CMK (cell line): ENCODE measurements around the gene PMF1.
"Not testable (repeated sequence)": the region's sequence is repeated elsewhere in the genome, so short reads cannot be mapped to it uniquely, and the experiment has no call there.

Experiments used
- DNase-seq: peaks from one replicate; pipeline ENCODE4 v3.0.0-alpha.2; 2010; ENCODE audit warnings: low read depth

Gene PMF1

DNA sequence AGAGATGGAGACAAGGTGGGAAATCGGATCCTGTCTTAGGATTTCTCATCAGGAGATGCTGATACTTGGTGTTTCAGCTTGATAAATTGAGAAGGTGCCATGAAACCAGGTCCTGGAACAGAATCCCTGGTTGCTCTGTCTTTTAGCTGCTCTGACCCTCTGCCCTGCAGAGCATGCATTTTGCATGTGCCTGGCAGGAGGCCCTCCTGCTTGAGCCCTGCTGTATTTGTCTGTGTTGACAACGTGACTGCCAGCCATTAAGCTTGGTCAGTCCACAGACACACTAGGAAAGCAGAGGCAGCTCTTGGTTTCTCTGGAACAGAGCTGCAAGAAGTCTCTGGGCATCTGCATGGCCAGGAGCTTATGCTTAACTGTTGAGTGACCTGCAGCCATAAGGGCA lies 16.4 kb upstream of the PMF1 start:
- no peak for DNase-seq

DNA sequence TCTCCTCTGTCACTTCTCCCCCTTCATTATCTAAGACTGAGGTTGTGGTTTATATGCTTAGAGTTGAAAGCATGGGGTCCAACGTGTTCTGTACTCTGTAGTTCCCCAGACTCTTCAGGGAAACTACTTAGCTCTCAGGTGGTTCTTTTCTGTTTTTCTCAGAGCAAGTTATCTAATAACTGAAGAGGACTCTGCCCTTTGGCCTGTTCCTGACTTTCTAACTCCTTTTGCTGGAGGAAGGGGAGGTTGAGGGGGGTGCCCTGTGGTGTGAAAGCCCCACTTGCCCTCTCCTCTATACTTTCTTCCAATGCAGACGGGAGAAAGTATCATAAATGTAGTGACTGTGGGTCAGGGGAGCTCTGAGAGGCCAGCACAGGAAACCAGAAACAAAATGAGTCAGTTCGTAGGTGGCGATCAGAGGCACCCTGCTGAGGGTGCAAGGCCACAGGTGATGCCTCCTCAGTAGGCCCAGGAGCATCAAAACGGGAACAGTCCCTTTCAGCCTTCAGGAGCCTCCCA lies 13.9 kb upstream of the PMF1 start:
- no peak for DNase-seq

DNA sequence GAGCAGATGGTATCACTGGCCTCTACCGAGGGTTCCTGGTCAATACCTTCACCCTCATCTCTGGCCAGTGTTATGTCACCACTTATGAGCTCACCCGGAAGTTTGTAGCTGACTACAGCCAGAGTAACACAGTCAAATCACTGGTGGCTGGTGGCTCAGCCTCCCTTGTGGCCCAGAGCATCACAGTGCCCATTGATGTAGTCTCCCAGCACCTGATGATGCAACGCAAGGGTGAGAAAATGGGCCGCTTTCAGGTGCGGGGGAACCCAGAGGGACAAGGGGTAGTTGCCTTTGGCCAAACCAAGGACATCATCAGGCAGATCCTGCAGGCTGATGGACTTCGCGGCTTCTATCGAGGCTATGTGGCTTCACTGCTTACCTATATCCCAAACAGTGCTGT lies 12.8 kb upstream of the PMF1 start:
- no peak for DNase-seq

DNA sequence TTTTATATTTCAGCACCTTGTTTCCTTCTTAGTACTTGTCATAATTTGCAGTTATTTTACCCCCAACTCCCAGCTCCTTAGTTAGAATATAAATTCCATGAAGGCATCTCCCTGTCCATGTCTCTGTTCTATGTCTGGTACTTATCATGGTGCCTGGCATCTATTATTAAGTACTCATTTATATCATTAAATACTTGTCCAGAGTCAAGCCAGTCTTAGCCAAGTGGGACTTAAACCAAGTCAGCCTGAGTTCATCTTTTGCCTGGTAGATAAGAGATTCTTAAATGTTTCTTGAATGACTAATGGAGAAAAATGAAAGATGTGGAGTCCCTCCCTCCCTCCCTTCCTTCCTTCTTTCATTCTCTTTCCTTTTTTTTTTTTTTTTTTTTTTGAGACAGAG lies 9.5 kb upstream of the PMF1 start:
- no peak for DNase-seq

DNA sequence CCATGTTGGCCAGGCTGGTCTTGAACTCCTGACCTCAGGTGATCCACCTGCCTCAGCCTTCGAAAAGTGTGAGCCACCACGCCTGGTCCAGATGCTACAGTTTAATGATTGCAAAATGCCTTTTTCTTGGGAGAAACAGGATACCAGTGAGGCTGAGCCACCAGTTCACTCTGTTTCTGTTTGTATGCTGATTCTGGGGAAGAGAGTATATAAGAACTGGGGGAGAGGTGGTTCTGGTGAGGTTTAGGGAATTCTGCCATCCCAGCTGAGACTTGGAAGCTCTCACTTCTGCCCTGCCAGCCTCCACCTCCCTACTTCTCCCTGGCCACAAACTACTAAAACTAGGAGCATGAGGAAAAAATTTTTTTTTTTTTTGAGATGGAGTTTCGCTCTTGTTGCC lies 8.1 kb upstream of the PMF1 start:
- no peak for DNase-seq

DNA sequence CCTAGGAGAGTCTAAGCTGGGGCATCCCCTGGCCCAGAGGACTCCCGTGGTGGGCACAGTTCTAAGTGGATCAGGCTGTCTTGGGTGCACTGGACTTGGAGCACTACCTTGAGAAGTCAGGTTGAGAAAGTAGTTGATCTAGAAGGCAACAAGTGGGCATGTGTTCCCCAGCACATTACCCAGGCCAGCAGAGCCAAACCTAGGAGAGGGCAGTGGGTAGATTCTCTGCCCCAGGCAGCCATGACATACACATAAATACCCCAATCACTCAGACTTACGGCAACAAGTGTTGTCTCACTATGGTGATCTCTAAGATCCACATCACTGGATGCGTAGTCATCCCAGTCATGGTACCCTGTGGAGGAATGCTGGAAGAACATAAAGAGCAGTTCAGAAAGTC lies 1.6 kb upstream of the PMF1 start:
- DNase-seq, result no peak

DNA sequence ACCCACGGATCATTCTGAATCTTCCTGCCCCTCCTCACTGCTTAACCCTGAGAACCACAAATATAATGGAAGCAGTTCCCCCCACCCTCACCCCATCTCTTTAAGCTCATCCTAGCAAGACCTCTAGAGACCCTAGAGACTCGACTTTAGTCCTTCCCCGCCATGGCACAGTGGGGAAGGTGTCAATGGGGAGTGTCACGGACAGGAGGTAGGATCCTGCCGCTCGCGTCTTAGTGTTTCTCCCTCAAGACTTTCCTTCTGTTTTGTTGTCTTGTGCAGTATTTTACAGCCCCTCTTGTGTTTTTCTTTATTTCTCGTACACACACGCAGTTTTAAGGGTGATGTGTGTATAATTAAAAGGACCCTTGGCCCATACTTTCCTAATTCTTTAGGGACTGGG lies 677 bp upstream of the PMF1 start:
- no peak for DNase-seq

DNA sequence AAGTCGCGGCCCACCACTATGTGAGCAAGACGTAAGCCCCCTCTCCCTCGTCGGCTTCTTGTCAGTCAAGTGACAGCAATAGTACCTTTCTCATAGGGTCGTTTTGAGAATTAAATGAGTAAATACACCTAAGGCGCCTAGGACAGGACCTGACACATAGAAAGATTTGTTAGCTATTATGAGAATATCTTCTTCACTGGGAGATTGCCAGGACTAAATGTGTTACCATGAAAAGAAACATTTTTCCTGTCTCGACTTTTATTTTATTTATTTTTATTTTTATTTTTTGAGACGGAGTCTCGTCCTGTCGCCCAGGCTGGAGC lies 798 bp downstream of the PMF1 start:
- DNase-seq, result no peak

DNA sequence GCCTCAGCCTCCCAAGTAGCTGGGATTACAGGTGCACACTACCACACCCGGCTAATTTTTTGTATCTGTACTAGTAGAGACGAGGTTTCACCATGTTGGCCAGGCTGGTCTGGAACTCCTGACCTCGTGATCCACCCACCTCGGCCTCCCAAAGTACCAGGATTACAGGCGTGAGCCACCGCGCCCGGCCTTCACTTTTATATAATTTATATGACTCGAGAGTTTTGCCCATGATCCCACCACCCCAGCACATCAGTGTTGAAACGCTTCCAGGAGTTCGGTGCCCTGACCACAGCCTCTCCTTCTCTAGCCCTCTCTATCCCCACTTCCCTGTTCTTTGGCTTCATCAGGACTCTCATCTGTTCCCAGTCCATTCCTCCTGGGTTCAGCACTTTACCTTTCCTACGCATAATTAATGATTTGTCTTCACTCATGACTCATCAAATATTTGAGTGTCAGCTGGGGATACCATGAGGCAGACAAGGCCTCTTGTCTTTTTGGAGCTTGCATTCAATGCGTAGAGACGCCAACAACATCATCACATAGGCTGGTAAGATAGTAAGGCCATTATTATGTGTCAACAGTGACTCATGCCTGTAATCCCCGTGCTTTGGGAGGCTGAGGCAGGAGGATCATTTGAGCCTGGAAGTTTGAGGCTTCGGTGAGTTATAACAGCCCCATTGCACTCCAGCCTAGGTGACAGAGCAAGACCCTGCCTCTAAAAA lies 1.4 kb downstream of the PMF1 start:
- DNase-seq, result no peak

DNA sequence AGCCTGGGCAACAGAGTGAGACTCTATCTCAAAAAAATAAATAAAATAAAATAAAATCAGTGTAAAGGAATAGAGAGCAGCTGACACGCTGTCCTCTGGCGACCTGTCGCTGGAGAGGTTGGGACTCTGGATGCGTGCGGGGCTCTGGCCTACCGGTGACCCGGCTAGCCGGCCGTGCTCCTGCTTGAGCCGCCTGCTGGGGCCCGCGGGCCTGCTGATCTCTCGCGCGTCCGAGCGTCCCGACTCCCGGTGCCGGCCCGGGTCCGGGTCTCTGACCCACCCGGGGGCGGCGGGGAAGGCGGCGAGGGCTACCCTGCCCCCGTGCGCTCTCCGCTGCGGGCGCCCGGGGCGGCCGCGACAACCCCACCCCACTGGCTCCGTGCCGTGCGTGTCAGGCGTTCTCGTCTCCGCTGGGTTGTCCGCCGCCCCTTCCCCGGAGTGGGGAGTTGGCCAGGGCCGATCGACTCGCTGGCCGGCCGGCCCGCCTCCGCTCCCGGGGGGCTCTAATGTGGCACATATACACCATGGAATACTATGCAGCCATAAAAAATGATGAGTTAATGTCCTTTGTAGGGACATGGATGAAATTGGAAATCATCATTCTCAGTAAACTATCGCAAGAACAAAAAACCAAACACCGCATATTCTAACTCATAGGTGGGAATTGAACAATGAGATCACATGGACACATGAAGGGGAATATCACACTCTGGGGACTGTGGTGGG lies 3.7 kb downstream of the PMF1 start:
- DNase-seq, result not testable (repeated sequence)

DNA sequence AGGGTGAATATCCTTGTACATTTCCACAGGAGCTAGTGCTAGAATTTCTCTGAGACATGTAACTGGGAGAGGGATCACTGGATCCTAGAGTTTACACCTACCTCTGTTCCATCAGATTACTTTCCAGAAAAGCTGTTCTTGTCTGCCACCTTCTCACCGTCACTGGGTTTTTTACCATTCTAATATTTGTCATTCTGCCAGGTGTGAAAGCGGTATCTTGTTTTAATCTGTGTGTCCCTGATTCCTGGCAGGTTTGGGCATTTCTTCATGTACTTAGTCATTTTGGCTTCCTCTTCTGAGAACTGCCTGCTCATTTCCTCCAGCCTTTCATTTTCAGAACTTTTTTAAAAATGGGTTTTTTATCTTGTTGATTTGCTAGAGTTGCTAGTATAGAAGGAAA lies 5.1 kb downstream of the PMF1 start:
- DNase-seq, result no peak

DNA sequence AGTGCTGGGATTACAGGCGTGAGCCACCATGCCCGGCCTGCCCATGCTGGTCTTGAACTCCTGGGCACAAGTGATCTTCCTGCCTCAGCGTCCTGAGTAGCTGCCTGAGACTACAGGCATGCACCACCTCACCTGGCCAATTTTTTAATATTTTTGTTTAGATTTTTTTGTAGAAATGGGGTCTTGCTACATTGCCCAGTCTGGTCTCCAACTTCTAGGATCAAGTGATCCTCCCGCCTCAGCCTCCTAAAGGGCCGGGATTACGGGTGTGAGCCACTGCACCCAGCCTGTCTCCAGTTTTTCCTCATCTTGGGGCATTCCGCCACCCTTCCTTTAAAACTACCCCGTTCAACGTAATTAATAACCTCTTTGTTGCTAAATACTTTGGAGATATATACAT lies 7.4 kb downstream of the PMF1 start:
- DNase-seq, result no peak

DNA sequence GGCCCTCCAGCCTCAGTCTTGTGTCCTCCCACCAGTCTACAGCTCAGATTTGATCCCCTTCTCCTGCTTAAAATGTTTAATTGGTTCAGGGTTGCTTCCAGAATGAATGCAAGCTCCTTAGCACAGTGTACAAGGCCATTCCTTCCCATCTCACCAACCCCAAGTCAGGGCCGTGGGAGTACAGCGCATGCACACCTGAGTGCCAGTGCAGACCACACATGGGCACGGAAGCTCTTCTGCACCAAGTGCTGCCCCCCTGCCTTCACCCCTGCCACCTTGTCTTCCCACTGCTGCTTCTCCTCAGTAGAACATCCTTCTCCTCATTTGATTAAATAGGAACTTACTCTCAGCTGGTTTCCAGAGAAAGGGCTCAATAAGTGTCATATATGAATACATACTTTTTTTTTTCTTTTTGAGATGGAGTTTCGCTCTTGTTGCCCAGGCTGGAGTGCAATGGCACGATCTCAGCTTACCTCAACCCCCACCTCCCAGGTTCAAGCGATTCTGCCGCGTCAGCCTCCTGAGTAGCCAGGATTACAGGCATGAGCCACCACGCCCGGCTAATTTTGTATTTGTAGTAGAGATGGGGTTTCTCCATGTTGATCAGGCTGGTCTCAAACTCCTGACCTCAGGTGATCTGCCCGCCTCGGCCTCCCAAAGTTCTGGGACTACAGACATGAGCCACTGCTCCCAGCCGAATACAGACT lies 9.3 kb downstream of the PMF1 start:
- no peak for DNase-seq

DNA sequence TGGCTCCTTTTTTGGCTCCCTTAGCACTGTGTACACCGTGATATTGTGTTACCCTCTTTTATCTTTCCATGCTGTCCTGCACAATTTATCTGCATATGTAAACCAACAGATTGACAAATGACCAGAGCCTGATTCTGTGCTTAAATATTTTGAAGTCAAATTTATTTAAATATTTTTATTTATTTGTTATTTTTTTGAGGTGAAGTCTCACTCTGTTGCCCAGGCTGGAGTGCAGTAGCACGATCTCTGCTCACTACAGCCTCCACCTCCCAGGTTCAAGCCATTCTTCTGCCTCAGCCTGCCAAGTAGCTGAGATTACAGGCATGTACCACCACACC lies 12.8 kb downstream of the PMF1 start:
- no peak for DNase-seq

DNA sequence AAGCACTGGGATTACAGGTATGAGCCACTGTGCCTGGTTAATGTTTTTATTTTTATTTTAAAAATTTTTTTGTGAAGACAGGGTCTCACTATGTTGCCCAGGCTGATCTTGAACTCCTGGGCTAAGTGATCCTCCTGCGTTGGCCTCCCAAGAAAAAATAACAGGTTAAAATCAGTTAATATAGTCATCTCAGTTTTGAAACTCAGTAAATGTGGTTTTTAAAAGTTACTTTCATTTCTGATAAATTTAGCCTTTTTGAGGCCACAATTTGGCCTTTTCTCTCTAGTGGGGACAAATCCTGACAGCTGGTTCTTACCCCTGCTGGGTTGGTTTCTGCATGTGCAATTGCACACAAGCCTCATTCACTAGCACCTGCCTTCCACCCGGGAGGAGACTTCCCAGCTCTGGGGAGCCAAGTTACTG lies 13.3 kb downstream of the PMF1 start:
- no peak for DNase-seq

DNA sequence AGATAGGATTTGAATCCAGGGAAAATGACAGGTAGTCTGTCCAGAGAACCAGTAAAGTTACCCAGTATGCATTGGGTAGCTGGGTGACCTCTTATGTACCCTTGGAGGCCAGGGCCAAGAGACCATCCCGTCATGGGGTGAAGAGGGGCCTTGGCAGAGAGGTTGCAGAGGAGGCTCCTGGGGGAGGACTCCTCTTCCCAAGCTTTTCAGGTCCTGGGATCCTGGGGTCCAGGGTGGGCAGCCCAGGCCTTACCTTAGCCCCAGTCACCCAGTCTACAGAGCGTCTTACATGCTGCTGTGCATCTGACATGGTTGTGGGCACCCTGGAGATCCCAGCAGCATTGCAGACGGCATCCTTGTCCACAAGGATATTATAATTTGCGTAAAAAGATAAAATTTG lies 14.0 kb downstream of the PMF1 start:
- no peak for DNase-seq

DNA sequence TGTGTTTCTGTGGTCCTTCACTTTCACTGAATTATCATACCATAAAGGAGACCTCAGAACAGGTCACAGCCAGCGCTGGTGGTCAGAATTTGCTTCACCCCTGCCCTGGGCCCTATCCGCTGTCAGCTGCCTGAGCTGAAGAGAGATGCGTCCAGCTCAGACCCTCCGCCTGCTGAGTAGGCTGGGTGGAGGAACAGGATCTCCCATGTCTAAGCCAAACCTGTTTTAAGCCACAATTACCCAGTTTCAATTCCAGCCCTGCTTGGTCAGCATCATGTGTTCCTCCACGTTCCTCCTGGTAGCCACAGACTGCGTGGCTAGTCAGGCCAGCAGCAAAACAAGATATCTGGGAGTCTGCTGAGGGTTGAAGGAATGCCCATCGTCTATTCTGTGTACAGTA lies 15.7 kb downstream of the PMF1 start:
- no peak for DNase-seq

DNA sequence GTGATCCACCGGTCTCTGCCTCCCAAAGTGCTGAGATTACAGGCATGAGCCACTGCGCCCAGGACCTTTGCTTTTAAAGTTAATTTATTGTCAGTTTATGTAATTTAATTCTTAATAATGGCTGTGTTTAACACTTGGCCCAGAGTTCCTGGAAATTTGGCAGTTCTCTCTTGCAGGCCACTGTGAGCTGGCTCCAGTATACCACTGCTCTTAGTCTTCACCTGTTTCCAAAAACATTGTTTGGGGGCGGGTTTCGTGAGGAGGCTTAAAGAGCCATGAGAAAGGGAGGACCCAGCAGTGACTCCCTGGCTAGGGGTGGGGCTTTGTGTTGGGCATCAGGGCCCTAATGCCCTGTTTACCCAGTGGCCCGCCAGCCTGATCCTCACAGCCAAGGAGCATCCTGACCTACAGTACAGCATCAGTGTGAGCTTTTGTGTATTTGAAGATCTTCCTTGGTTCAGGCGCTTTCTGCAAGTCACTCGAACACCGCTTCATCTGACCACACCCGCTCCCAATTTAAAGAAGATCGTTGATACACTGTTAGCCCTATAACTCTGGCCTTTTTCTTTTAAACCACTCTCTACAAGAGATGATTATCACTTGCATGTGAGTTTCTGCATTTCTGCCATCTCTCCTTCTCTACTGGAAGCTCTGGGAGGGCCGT lies 17.1 kb downstream of the PMF1 start:
- DNase-seq, result no peak

DNA sequence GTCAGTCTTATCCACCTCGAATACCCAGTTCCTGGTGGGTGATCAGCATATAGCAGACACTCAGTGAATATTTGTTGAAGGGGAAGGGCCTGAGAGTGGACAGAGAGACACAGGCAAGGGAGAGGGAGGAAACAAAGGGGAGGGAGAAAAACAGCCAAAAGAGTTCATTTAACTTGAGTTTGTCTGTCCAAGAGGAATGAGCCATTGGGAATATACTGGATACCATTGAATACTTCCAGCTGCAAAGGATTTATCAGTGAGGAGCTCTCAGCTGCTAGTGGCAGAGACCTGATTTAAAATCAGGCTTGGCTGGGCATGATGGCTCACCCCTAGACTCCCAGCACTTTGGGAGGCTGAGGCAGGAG lies 17.6 kb downstream of the PMF1 start:
- no peak for DNase-seq

DNA sequence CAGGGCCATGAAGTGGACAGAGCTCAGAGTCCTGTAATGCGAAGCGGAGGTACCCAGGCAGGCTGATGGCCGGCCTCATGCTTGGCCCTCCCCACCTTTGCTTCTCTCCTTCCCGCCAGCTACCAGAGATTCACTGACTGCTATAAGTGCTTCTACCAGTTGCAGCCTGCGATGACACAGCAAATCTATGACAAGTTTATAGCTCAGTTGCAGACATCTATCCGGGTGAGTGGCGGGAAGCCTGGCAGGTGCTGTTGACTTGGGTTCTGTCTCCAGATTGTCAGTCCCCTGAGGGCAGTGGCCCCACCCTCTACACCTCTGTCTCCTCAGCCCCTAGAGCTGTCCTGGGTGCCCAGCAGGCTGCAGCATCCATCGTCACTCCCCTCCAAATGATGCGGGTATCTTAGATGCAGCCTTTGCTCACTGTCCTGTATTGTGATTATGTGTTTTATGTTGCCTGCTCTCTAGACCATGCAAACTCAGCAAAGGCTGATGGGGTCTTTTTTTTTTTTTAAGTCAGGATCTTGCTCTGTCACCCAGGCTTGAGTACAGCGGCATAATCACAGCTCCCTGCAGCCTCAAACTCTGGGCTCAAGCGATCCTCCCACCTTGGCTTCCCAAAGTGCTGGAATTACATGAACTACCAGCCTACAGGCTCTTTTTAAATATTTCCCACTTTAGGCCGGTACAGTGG lies 19.5 kb downstream of the PMF1 start:
- DNase-seq, result no peak

DNA sequence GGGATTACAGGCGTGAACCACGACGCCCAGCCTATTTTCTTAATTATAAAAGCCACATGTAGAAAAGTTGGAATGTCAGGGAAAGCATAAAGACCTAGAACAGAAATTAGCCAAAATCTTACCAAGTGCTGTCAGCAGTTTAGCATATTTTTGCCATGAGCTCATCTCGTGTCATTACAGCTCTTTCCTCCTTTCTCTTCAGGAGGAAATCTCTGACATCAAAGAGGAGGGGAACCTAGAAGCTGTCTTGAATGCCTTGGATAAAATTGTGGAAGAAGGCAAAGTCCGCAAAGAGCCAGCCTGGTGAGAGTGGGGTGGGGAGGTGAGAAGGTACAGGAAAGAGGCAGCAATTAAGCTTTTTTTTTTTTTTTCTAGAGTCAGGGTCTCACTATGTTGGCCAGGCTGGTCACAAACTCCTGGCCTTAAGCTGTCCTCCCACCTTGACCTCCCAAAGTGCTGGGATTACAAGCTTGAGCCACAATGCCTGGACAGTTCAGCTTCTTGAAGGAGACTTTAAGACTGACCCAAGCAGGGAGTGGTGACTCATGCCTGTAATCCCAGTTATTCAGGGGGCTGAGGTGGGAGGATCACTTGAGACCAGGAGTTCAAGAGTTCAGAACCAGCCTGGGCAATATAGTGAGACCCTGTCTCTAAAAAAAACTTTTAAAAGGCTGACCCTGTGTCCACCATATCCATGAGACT lies 20.8 kb downstream of the PMF1 start:
- DNase-seq, result no peak

DNA sequence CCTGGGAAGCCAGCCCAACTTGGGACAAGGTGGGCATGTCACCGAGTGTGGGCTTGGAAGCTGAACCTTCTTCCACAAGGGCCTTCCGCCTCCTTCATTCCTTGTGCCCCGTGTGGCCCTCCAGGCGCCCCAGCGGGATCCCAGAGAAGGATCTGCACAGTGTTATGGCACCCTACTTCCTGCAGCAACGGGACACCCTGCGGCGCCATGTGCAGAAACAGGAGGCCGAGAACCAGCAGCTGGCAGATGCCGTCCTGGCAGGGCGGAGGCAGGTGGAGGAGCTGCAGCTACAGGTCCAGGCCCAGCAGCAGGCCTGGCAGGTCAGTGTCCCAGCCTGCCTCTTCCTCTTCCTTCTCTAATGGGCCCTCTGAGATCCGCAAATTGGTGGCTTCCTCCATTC lies 23.4 kb downstream of the PMF1 start:
- no peak for DNase-seq
